H9 (cell line): ENCODE results near the gene PFDN5. TPM values are rescaled to one million over a fixed set of nuclear protein-coding genes. Genes with fewer than 3 reads are reported as not detected.

Experiments
- DNase-seq: peaks from one replicate; pipeline ENCODE4 v3.0.0-alpha.2; 2017
- H2AFZ ChIP-seq: one replicate; pipeline ENCODE4 v1.6.1; 2013; ENCODE audit warnings: mild to moderate bottlenecking, low read length, control low read depth, moderate library complexity
- H2AK5ac ChIP-seq: 2 replicates; pipeline ENCODE4 v1.6.1; 2013; ENCODE audit warnings: low read length, control low read depth, mixed read lengths; ENCODE audit not compliant: insufficient read length
- H2BK120ac ChIP-seq: one replicate; pipeline ENCODE4 v1.6.1; 2013; ENCODE audit warnings: low read depth, mild to moderate bottlenecking, low read length, control low read depth, inconsistent platforms; ENCODE audit not compliant: poor library complexity, severe bottlenecking
- H2BK12ac ChIP-seq: 2 replicates; pipeline ENCODE4 v1.6.1; 2013; ENCODE audit warnings: low read length, control low read depth, mixed read lengths, low read depth; ENCODE audit not compliant: insufficient read length
- H2BK15ac ChIP-seq: 2 replicates; pipeline ENCODE4 v1.6.1; 2013; ENCODE audit warnings: low read depth, low read length, control low read depth
- H2BK20ac ChIP-seq: one replicate; pipeline ENCODE4 v1.6.1; 2013; ENCODE audit warnings: low read depth, mild to moderate bottlenecking, low read length, control low read depth, inconsistent platforms; ENCODE audit not compliant: poor library complexity, severe bottlenecking
- H2BK5ac ChIP-seq: 2 replicates; pipeline ENCODE4 v1.6.1; 2013; ENCODE audit warnings: low read length, control low read depth, mixed read lengths; ENCODE audit not compliant: insufficient read length
- H3K14ac ChIP-seq: 2 replicates; pipeline ENCODE4 v1.6.1; 2013; ENCODE audit warnings: low read length, control low read depth; ENCODE audit not compliant: insufficient read depth
- H3K18ac ChIP-seq: 2 replicates; pipeline ENCODE4 v1.6.1; 2013; ENCODE audit warnings: low read depth, mild to moderate bottlenecking, mixed read lengths, low read length, control low read depth; ENCODE audit not compliant: insufficient read length
- H3K23ac ChIP-seq: 2 replicates; pipeline ENCODE4 v1.6.1; 2013; ENCODE audit warnings: low read length, control low read depth, mixed read lengths, low read depth; ENCODE audit not compliant: insufficient read length
- H3K23me2 ChIP-seq: 2 replicates; pipeline ENCODE4 v1.6.1; 2013; ENCODE audit warnings: low read depth, mild to moderate bottlenecking, mixed read lengths, low read length, control low read depth; ENCODE audit not compliant: insufficient read length, poor library complexity, severe bottlenecking
- H3K27ac ChIP-seq: 2 replicates; pipeline ENCODE4 v1.5.1; 2013; ENCODE audit warnings: low read length, control low read depth, mixed read lengths, low read depth; ENCODE audit not compliant: insufficient read length
- H3K27me3 ChIP-seq: 2 replicates; pipeline ENCODE4 v1.6.1; 2013; ENCODE audit warnings: low read length, control low read depth, inconsistent platforms; ENCODE audit not compliant: insufficient read depth
- H3K4ac ChIP-seq: 2 replicates; pipeline ENCODE4 v1.6.1; 2013; ENCODE audit warnings: low read depth, mild to moderate bottlenecking, control low read depth, inconsistent platforms, low read length, moderate library complexity
- H3K4me1 ChIP-seq: 2 replicates; pipeline ENCODE4 v1.6.1; 2013; ENCODE audit warnings: low read length, control low read depth, inconsistent platforms; ENCODE audit not compliant: insufficient read depth
- H3K4me2 ChIP-seq: 2 replicates; pipeline ENCODE4 v1.6.1; 2013; ENCODE audit warnings: low read length, control low read depth, mixed read lengths; ENCODE audit not compliant: insufficient read length, insufficient read depth
- H3K56ac ChIP-seq: 2 replicates; pipeline ENCODE4 v1.6.1; 2013; ENCODE audit warnings: low read depth, mild to moderate bottlenecking, mixed read lengths, low read length, control low read depth; ENCODE audit not compliant: insufficient read length
- H3K79me1 ChIP-seq: 2 replicates; pipeline ENCODE4 v1.6.1; 2013; ENCODE audit warnings: low read depth, mild to moderate bottlenecking, moderate library complexity, low read length, control low read depth, inconsistent platforms; ENCODE audit not compliant: insufficient read depth, poor library complexity, severe bottlenecking
- H3K79me2 ChIP-seq: 2 replicates; pipeline ENCODE4 v1.6.1; 2013; ENCODE audit warnings: low read length, control low read depth, inconsistent platforms; ENCODE audit not compliant: insufficient read depth
- H3K9ac ChIP-seq: 2 replicates; pipeline ENCODE4 v1.6.1; 2013; ENCODE audit warnings: low read length, control low read depth, mixed read lengths; ENCODE audit not compliant: insufficient read length; ENCODE audit errors: extremely low read depth
- H3K9me3 ChIP-seq: one replicate; pipeline ENCODE4 v1.6.1; 2013; ENCODE audit warnings: low read depth, low read length, inconsistent platforms; ENCODE audit not compliant: control insufficient read depth
- H3T11ph ChIP-seq: one replicate; pipeline ENCODE4 v1.6.1; 2013; ENCODE audit warnings: mild to moderate bottlenecking, low read length, control low read depth, inconsistent platforms
- H4K20me1 ChIP-seq: one replicate; pipeline ENCODE4 v1.6.1; 2013; ENCODE audit not compliant: control insufficient read depth, insufficient read length, insufficient read depth
- H4K5ac ChIP-seq: 2 replicates; pipeline ENCODE4 v1.6.1; 2013; ENCODE audit warnings: low read depth, mild to moderate bottlenecking, mixed read lengths, low read length, control low read depth; ENCODE audit not compliant: insufficient read length
- H4K8ac ChIP-seq: replicated peaks from 2 replicates; pipeline ENCODE4 v1.6.1; 2013; ENCODE audit warnings: low read length, control low read depth, mixed read lengths, low read depth; ENCODE audit not compliant: insufficient read length
- H4K91ac ChIP-seq: 2 replicates; pipeline ENCODE4 v1.6.1; 2013; ENCODE audit warnings: low read depth, mild to moderate bottlenecking, moderate library complexity, mixed read lengths, low read length, control low read depth; ENCODE audit not compliant: insufficient read length
- H3K27ac Mint-ChIP-seq, 3 experiments: 2 replicates in 2 of 3; 3 replicates in 1 of 3; pipeline ENCODE4 v1.8.0; 2020 to 2021; ENCODE audit warnings: mixed read lengths in 3 of 3, mild to moderate bottlenecking in 1 of 3, moderate library complexity in 1 of 3
- H3K27me3 Mint-ChIP-seq: 2 replicates; pipeline ENCODE4 v1.8.0; 2021; ENCODE audit warnings: low read depth, mild to moderate bottlenecking, moderate library complexity, mixed read lengths
- H3K36me3 Mint-ChIP-seq, 3 experiments: 2 replicates in 2 of 3; 3 replicates in 1 of 3; pipeline ENCODE4 v1.8.0; 2020 to 2021; ENCODE audit warnings: low read depth in 3 of 3, mixed read lengths in 3 of 3; ENCODE audit not compliant: insufficient read depth in 1 of 3
- H3K4me1 Mint-ChIP-seq, 2 experiments: 2 replicates each; pipeline ENCODE4 v1.8.0; 2020; ENCODE audit warnings: mixed read lengths in 2 of 2
- H3K4me3 Mint-ChIP-seq, 2 experiments: 2 replicates in 1 of 2; 3 replicates in 1 of 2; pipeline ENCODE4 v1.8.0; 2020 to 2021; ENCODE audit warnings: mild to moderate bottlenecking in 2 of 2, mixed read lengths in 2 of 2, moderate library complexity in 1 of 2
- H3K9me3 Mint-ChIP-seq, 2 experiments: 2 replicates in 1 of 2; 3 replicates in 1 of 2; pipeline ENCODE4 v1.8.0; 2020; ENCODE audit warnings: mild to moderate bottlenecking in 2 of 2, mixed read lengths in 2 of 2, moderate library complexity in 1 of 2
- CTCF ChIP-seq: fragments of 200-600 bp; sonication (generic); conservative IDR thresholded peaks from 3 replicates; pipeline ENCODE4 v1.8.0; 2021; ENCODE audit warnings: antibody characterized with exemption, mild to moderate bottlenecking
- WGBS: extraction: QIAGEN DNeasy Blood & Tissue Kit; methylation state at CpG from one replicate; pipeline ENCODE4 v1.1.7; 2013; ENCODE audit warnings: missing lambda C conversion rate, low lambda C conversion rate, mixed read lengths; ENCODE audit not compliant: insufficient read length; ENCODE audit errors: extremely low coverage; 5-methylcytosine and 5-hydroxymethylcytosine counted together
- total RNA-seq: library from RNA; stranded (reverse); gene quantifications from 2 replicates; pipeline ENCODE4 v1.2.1, GENCODE V29; 2021

Gene PFDN5
- total RNA-seq, 1 experiment from 2014 or later = 285 TPM

DNA sequence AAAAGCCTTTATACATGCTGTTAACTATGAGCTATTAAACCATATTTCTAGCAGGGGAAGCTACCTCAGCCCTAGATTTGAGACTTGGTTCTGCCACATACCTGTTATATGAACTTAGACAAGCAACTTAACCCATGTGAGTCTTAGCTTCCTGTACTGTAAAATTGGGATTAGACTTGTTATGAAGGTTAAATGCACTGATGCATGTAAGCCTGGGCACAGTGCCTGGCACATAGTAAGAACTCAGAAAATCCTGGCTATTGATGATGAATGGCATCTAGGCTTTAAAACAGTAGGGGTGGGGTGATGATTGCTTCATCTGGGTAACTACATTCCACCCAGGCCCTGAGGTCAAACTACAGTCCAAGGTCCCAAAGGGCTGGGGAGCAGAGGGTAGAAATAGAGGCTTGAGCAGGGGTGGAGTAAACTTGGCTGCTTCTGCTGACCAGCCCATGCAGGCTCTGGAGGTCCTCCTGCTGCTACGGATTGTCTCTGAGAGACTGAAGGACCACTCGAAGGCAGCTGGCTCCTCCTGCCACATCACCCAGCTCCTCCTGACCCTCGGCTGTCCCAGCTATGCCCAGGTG is 16.0 kb upstream of the PFDN5 start:
- Histone ChIP-seq H3K27me3 (no peaks in the 10 kb centered on the region), H3K4ac (no peak overlapping the region), H3K79me1 (no peaks in the 10 kb centered on the region), H3K27ac (no peak overlapping the region), H3K9me3 (no peaks in the 10 kb centered on the region), H2BK120ac (no peak overlapping the region), H3K23me2 (no peaks in the 10 kb centered on the region), H2AK5ac (no peak overlapping the region), H3K56ac (no peak overlapping the region), H2BK12ac (no peak overlapping the region), H2BK5ac (no peak overlapping the region), H4K20me1 (no peaks in the 10 kb centered on the region), H2BK15ac (no peak overlapping the region), H3K14ac (no peak overlapping the region), H3K9ac (no peak overlapping the region), H3K23ac (no peak overlapping the region), H4K5ac (no peak overlapping the region), H4K8ac (no peak overlapping the region), H3K4me1 (no peaks in the 10 kb centered on the region), H3K4me2 (no peak overlapping the region), H3K79me2 (no peaks in the 10 kb centered on the region), H3T11ph (no peak overlapping the region), H2BK20ac (no peak overlapping the region), H2AFZ (no peak overlapping the region), H3K18ac (no peak overlapping the region), H4K91ac (no peak overlapping the region)
- Mint-ChIP-seq H3K27me3 (no peaks in the 10 kb centered on the region; the same call in 1 of the 2 replicates), H3K9me3 (no peaks in the 10 kb centered on the region), H3K36me3 (peaks cover 57 to 88% (median 87%) of the 10 kb centered on the region in 3 experiments; a peak in 6 of 7 replicates), H3K4me1 (no peaks in the 10 kb centered on the region), H3K27ac (no peak overlapping the region; a peak in 1 of 7 replicates), H3K4me3 (no peak overlapping the region)
- TF ChIP-seq CTCF = no peak
- WGBS = no CpG with 5 or more reads among the region's 3 CpGs
- DNase-seq = no peak
